GM12878 (cell line): ENCODE data around the gene ADRA2B. TPM values are rescaled to one million over a fixed set of nuclear protein-coding genes. Genes with fewer than 3 reads are reported as not detected.

Experiments
- ATAC-seq: fragments of 200-7000 bp; cut with Tn5 transposase; 3 replicates; pipeline ENCODE4 v1.9.1; 2020; ENCODE audit warnings: mild to moderate bottlenecking, moderate library complexity
- BruUV-seq: library from RNA; stranded (reverse); fragments of 400-500 nt; replicated peaks from 2 replicates; lab custom pipeline; 2021; lab: Mats Ljungman, UMichigan
- CTCF ChIA-PET: fragments of 300-600 bp; sonication (Branson Sonifier 250); formaldehyde crosslinking; extraction: SDS; loops from one replicate; lab custom pipeline; 2021; ENCODE audit warnings: inconsistent platforms; lab: Yijun Ruan, JAX
- POLR2A ChIA-PET: fragments of 350-600 bp; formaldehyde crosslinking; extraction: SDS; loops from one replicate; lab custom pipeline; 2021; ENCODE audit warnings: inconsistent platforms; lab: Charles Lee
- RAD21 ChIA-PET: fragments of 300-600 bp; sonication (Branson Sonifier 250); formaldehyde crosslinking; loops from one replicate; lab custom pipeline; 2023; ENCODE audit warnings: antibody characterized with exemption; ENCODE audit not compliant: unreplicated experiment; lab: Charles Lee
- SMC1A ChIA-PET: fragments of 300-600 bp; sonication (Branson Sonifier 250); formaldehyde crosslinking; loops from one replicate; lab custom pipeline; 2023; ENCODE audit not compliant: unreplicated experiment, uncharacterized antibody; lab: Charles Lee
- DNase-seq: peaks from one replicate; pipeline ENCODE4 v3.0.0-alpha.2; 2011; ENCODE audit warnings: low read depth, low spot score
- FAIRE-seq: peaks from 3 replicates; lab custom pipeline; 2011; peaks lifted over from hg19 to GRCh38; lab: Jason Lieb, UNC
- H2AFZ ChIP-seq: 2 replicates; pipeline ENCODE4 v1.6.0; 2011; ENCODE audit warnings: low read depth, low read length, control low read depth; ENCODE audit not compliant: control insufficient read depth
- H3K27ac ChIP-seq: 2 replicates; pipeline ENCODE4 v1.5.1; 2011; ENCODE audit warnings: control low read depth; ENCODE audit not compliant: control insufficient read depth, insufficient read depth
- H3K27me3 ChIP-seq, 2 experiments: replicated peaks in 1 of 2; 2 replicates each; pipeline versions ENCODE4 v1.6.0 to v1.6.1; 2011; ENCODE audit warnings: low read length in 1 of 2; ENCODE audit not compliant: control insufficient read depth in 2 of 2, insufficient read depth in 2 of 2
- H3K36me3 ChIP-seq, 2 experiments: 2 replicates each; pipeline ENCODE4 v1.5.1; 2011; ENCODE audit warnings: low read length in 1 of 2; ENCODE audit not compliant: control insufficient read depth in 2 of 2, insufficient read depth in 2 of 2
- H3K4me1 ChIP-seq: 2 replicates; pipeline ENCODE4 v1.6.1; 2011; ENCODE audit warnings: mild to moderate bottlenecking, low read length, moderate library complexity, mixed read lengths; ENCODE audit not compliant: control insufficient read depth, insufficient read depth
- H3K4me2 ChIP-seq: 2 replicates; pipeline ENCODE4 v1.6.0; 2011; ENCODE audit warnings: control low read depth; ENCODE audit not compliant: control insufficient read depth, insufficient read depth
- H3K4me3 ChIP-seq: fragments of 200-600 bp; sonication (generic); 2 replicates; pipeline ENCODE4 v1.5.1; 2016
- H3K79me2 ChIP-seq: 2 replicates; pipeline ENCODE4 v1.6.0; 2011; ENCODE audit warnings: low read length; ENCODE audit not compliant: control insufficient read depth, insufficient read depth
- H3K9ac ChIP-seq: 2 replicates; pipeline ENCODE4 v1.8.0; 2011; ENCODE audit warnings: low read length, control low read depth, mixed read lengths; ENCODE audit not compliant: control insufficient read depth, insufficient read depth
- H3K9me3 ChIP-seq: replicated peaks from 3 replicates; pipeline ENCODE4 v1.5.1; 2011; ENCODE audit warnings: mild to moderate bottlenecking, low read length; ENCODE audit not compliant: control insufficient read depth, insufficient read depth
- H4K20me1 ChIP-seq: 2 replicates; pipeline ENCODE4 v1.6.0; 2011; ENCODE audit not compliant: control insufficient read depth, insufficient read depth
- CHD2 ChIP-seq: IDR thresholded peaks from 2 replicates; pipeline ENCODE4 v1.6.1; 2011; ENCODE audit warnings: low read depth, low read length, improper control_type of control experiment, borderline replicate concordance
- E4F1 ChIP-seq: fragments of 450-650 bp; IDR thresholded peaks from 2 replicates; pipeline ENCODE4 v1.6.1; 2018; ENCODE audit warnings: borderline replicate concordance, mild to moderate bottlenecking; ENCODE audit not compliant: partially characterized antibody
- HDAC6 ChIP-seq: fragments of 200-600 bp; sonication (generic); IDR thresholded peaks from one replicate; pipeline ENCODE4 v1.8.0; 2017; ENCODE audit warnings: antibody characterized with exemption; ENCODE audit not compliant: unreplicated experiment
- POLR2A ChIP-seq: IDR thresholded peaks from 2 replicates; pipeline ENCODE4 v1.6.1; 2011; ENCODE audit warnings: low read depth, mild to moderate bottlenecking, low read length
- ZBED1 ChIP-seq: IDR thresholded peaks from 2 replicates; pipeline ENCODE4 v1.6.1; 2016; ENCODE audit warnings: borderline replicate concordance
- WGBS: methylation state at CpG from one replicate; pipeline ENCODE4 v1.1.6; 2016; ENCODE audit warnings: low lambda C conversion rate; ENCODE audit not compliant: insufficient replicate concordance, insufficient coverage; ENCODE audit errors: missing lambda C conversion rate; 5-methylcytosine and 5-hydroxymethylcytosine counted together
- in situ Hi-C: fragments of 300-500 bp; cut with MboI; formaldehyde crosslinking; loops from 9 replicates; pipeline ENCODE4 v1.14.3; 2018; ENCODE audit warnings: mixed read lengths
- intact Hi-C: fragments of 100-400 bp; cut with micrococcal nuclease; formaldehyde crosslinking; loops from one replicate; pipeline ENCODE4 v1.14.2; 2022; ENCODE audit not compliant: unreplicated experiment
- polyA plus RNA-seq, 11 experiments: library from polyadenylated mRNA; depleted of rRNA in 4 of 11; unstranded in 6 of 11; stranded (reverse) in 5 of 11; fragments of >200 nt; fragmentation: Nextera tagmentation in 4 of 11; fragmentation: Illumina TruSeq in 1 of 11; extraction: Ambion mirVana in 4 of 11; extraction: Trizol in 1 of 11; gene quantifications; 1 replicate in 1 of 11; 2 replicates in 10 of 11; pipeline versions ENCODE4 v1.2.1 to v1.2.3, GENCODE V29; 2011 to 2016; ENCODE audit warnings: inconsistent platforms in 2 of 11, missing spikeins in 2 of 11, low read depth in 1 of 11
- total RNA-seq, 4 experiments: library from RNA; depleted of rRNA in 3 of 4; stranded (reverse); fragments of >200 nt in 3 of 4; fragmentation: Illumina TruSeq in 1 of 4; extraction: Trizol in 1 of 4; gene quantifications; 2 replicates each; pipeline versions ENCODE4 v1.2.1 to v1.2.3, GENCODE V29; 2013 to 2021

ADRA2B gene
- total and polyA plus RNA-seq, 10 of the 15 experiments (the other 5 are each of a cell fraction or from before 2014, with no cell fraction given): 0.01 to 0.10 (median 0.04) TPM; not detected in 6

GRCh38 chr2:96135171-96135570 is 18.8 kb upstream of the ADRA2B start:
- no peak overlapping the region for H3K4me2 ChIP-seq
- H3K4me1 ChIP-seq: peaks cover 16% of the 10 kb centered on the region
- no peaks in the 10 kb centered on the region for H4K20me1 ChIP-seq
- ATAC-seq: no peak
- intact Hi-C loops (no loop called here), in situ Hi-C loops (no loop called here)
- H3K36me3 ChIP-seq: no peaks in the 10 kb centered on the region
- ChIA-PET SMC1A (interaction anchor here (14.4 kb wide), 1 partner anchor 38 kb away, joined by 338 read pairs; no protein-coding TSS in a partner anchor), POLR2A (interaction anchor here (0.6 kb wide), 1 partner anchor 40 kb away, joined by 3 read pairs; no protein-coding TSS in a partner anchor), RAD21 (interaction anchor here (18.1 kb wide), 1 partner anchor 40 kb away, joined by 463 read pairs; no protein-coding TSS in a partner anchor), CTCF (interaction anchor here (14.4 kb wide), 1 partner anchor 36 kb away, joined by 535 read pairs; no protein-coding TSS in a partner anchor)
- no peak overlapping the region for H2AFZ ChIP-seq
- H3K27ac ChIP-seq: no peak overlapping the region
- H3K27me3 ChIP-seq: no peaks in the 10 kb centered on the region; a peak in 1 of 4 replicates
- no peak overlapping the region for H3K4me3 ChIP-seq
- peak; percentile 42; the same call in 1 of the 2 replicates for TF ChIP-seq POLR2A
- TF ChIP-seq ZBED1: no peak
- TF ChIP-seq CHD2: no peak
- TF ChIP-seq HDAC6: no peak
- TF ChIP-seq E4F1: no peak
- no TSS peak for BruUV-seq
- FAIRE-seq: no peak
- H3K9ac ChIP-seq: no peak overlapping the region
- 73% methylated on average over 9 of the region's 9 CpGs for WGBS
- no peak for DNase-seq
- no peaks in the 10 kb centered on the region for H3K9me3 ChIP-seq
- H3K79me2 ChIP-seq: no peaks in the 10 kb centered on the region
